ENCODE measurements around the gene WDR54.

The WDR54 gene

DNA sequence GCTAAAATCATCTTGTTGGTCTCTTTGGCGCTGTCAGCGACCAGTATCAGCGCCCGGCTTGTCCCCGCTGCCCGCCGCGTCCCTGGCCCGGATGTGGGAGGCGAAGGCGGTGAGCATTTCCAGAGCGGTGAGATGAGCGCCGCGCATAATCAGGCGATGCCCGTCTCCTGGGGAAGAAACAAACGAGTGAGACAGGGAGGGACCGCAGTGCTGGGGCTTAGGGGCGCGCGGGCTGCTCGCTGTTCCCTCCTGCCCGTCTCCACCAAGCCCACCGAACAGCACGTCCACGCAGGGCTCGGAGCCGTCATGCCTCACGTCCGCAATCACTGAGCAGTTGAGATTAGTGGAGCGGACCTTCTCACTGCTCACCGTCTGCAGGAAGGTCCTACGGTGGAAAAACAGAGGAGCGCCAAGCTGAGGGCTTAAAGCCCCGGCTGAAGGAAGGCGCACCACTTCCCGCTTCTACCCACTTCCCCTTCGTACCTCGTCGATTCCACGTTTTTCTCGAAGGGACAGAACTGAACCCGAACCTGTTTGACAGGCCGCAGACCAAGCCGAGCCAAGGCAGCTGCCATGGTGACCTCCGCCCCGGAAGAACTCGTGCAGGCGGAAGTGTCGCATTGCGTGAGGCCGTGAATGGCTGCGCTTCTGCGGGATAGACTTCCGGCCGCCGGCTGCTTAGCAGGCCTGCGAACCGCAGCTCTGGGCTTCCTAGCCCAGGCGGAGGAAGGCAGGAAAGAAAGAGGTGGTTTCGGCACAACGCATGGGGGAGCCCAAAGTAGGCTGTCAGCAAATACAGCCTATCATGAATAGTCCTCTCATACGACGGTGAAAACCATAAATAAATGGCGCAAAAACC is 50.8 kb downstream of the WDR54 start, which contains the start of gene MRPL53:
TSS of gene MRPL53 (minus strand) at position 595 of the 859 bp plus-strand sequence. CDS start at position 575, 20 bp downstream.
- DNase-seq (ENCODE audit: low read depth), result peak; percentile 78
- H3K4me3 ChIP-seq (ENCODE audit: low read depth, low read length), result peak within 1 kb of the TSS; percentile 66
- TF ChIP-seq CTCF (IDR thresholded peaks at IDR 0.05; ENCODE audit: control insufficient read depth, extremely low read depth, insufficient read depth), result no peak

DNA sequence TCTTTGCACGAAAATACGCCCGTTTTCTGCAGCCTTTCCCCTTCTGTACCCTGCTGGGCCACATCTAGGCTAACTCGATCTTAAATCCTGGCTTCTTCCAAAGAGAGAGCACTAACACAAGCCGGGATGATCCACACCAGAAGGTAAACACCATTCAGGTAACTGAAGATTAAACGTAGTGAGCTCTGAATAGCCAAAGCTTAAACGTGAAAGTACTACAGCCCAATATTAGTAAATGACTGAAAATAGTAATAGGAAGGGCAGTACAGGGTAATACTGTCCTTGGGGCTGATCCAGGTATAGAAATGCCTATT is 51.4 kb downstream of the WDR54 start:
- DNase-seq (ENCODE audit: low read depth), result no peak
- no peak for TF ChIP-seq CTCF (IDR thresholded peaks at IDR 0.05; ENCODE audit: control insufficient read depth, extremely low read depth, insufficient read depth)
- peak overlapping the region; percentile 66 for H3K4me3 ChIP-seq (ENCODE audit: low read depth, low read length)

DNA sequence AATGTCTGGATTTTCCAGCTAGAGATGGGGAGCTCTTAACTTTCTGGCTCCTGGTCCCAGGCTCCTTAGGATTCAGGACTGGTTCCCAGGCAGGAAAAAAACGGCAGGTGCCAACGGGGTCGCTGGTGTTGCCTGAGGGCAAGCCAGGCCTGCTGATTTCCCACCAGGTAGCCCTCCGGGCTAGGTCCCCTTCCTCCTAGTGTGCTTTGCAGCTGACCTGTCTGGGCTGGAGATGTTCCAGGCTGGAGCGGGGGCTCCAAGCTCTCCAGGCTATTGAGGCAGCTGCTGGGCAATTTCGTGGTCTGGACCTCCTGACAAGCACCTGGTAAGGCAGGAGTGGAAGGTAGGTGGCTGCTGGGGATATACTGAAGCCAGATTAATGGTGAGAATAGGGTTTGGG is 53.0 kb downstream of the WDR54 start:
- no peak for TF ChIP-seq CTCF (IDR thresholded peaks at IDR 0.05; ENCODE audit: control insufficient read depth, extremely low read depth, insufficient read depth)
- no peak overlapping the region for H3K4me3 ChIP-seq (ENCODE audit: low read depth, low read length)
- DNase-seq (ENCODE audit: low read depth), result no peak

DNA sequence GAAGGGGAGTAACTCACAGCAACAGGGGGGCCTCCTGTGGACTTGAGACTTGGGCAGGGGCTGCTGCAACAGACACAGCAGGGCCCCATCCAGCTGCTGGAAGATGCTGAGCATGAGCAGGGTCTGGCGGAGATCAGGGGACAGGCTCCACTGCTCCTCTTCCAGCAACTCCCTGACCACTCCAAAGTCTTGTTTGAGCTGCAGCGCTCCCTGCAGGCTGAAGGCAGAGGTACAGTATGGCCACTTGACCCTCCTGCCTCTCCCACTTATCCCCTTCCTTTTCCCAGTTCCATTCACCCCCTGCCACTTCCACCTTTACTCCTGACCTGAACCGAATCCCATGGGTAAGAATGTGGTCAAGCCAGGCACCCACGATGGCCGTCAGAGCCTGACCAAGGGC is 53.4 kb downstream of the WDR54 start:
- DNase-seq (ENCODE audit: low read depth), result no peak
- TF ChIP-seq CTCF (IDR thresholded peaks at IDR 0.05; ENCODE audit: control insufficient read depth, extremely low read depth, insufficient read depth), result no peak
- H3K4me3 ChIP-seq (ENCODE audit: low read depth, low read length), result no peak overlapping the region
